HepG2 (cell line): ENCODE results near the gene IL17D. TPM values are rescaled to one million over a fixed set of nuclear protein-coding genes. Genes with fewer than 3 reads are reported as not detected.

Experiments used
- ATAC-seq: fragments of 200-7000 bp; cut with Tn5 transposase; 3 replicates; pipeline ENCODE4 v1.9.1; 2020; ENCODE audit warnings: mild to moderate bottlenecking, moderate library complexity
- BruUV-seq: library from RNA; stranded (reverse); fragments of 400-500 nt; replicated peaks from 2 replicates; lab custom pipeline; 2021; lab: Mats Ljungman, UMichigan
- CTCF ChIA-PET: fragments of 300-600 bp; formaldehyde crosslinking; extraction: SDS; loops from one replicate; lab custom pipeline; 2021; ENCODE audit warnings: low total read pairs, inconsistent platforms, low intra/inter-chr PET ratio; lab: Yijun Ruan, JAX
- POLR2A ChIA-PET: fragments of 350-600 bp; sonication (Branson Sonifier 250); formaldehyde crosslinking; loops from one replicate; lab custom pipeline; 2020; ENCODE audit warnings: antibody characterized with exemption, inconsistent platforms; lab: Yijun Ruan, JAX
- DNase-seq: peaks from one replicate; pipeline ENCODE4 v3.0.0-alpha.2; 2015; ENCODE audit warnings: low spot score
- FAIRE-seq: peaks from 3 replicates; lab custom pipeline; 2011; peaks lifted over from hg19 to GRCh38; lab: Jason Lieb, UNC
- H2AFZ ChIP-seq: one replicate; pipeline ENCODE4 v1.6.1; 2011; ENCODE audit warnings: low read length, inconsistent platforms
- H3K27ac ChIP-seq: fragments of 300-600 bp; 3 replicates; pipeline ENCODE4 v1.8.0; 2011; ENCODE audit warnings: mixed run types, mild to moderate bottlenecking, mixed read lengths, low read length, inconsistent platforms; ENCODE audit not compliant: insufficient read depth; ENCODE audit errors: extremely low read length
- H3K27me3 ChIP-seq, 2 experiments: fragments of 200-600 bp in 1 of 2; 2 replicates in 1 of 2; 3 replicates in 1 of 2; pipeline versions ENCODE4 v1.6.0 to v1.8.0; 2011; ENCODE audit warnings: low read length in 2 of 2, mild to moderate bottlenecking in 2 of 2, moderate library complexity in 2 of 2, inconsistent platforms in 1 of 2; ENCODE audit not compliant: insufficient read depth in 2 of 2, control insufficient read depth in 1 of 2
- H3K36me3 ChIP-seq, 2 experiments: fragments of 200-600 bp in 1 of 2; replicated peaks in 1 of 2; 2 replicates in 1 of 2; 3 replicates in 1 of 2; pipeline versions ENCODE4 v1.5.1 to v1.8.0; 2011; ENCODE audit warnings: low read length in 2 of 2, inconsistent platforms in 1 of 2; ENCODE audit not compliant: insufficient read depth in 2 of 2, control insufficient read depth in 1 of 2
- H3K4me1 ChIP-seq: 2 replicates; pipeline ENCODE4 v1.5.1; 2012; ENCODE audit warnings: low read length, inconsistent platforms; ENCODE audit not compliant: insufficient read depth
- H3K4me2 ChIP-seq: 2 replicates; pipeline ENCODE4 v1.6.0; 2011; ENCODE audit warnings: low read depth, low read length, inconsistent platforms
- H3K4me3 ChIP-seq, 3 experiments: fragments of 200-600 bp in 1 of 3; sonication (generic), shearing (Covaris generic) in 1 of 3; replicated peaks in 1 of 3; 2 replicates each; pipeline ENCODE4 v1.5.1; 2011 to 2016; ENCODE audit warnings: low read length in 3 of 3, inconsistent platforms in 2 of 3, low read depth in 2 of 3, mild to moderate bottlenecking in 2 of 3, control low read depth in 1 of 3, mixed read lengths in 1 of 3; ENCODE audit not compliant: insufficient read depth in 1 of 3
- H3K79me2 ChIP-seq: one replicate; pipeline ENCODE4 v1.6.1; 2011; ENCODE audit warnings: low read length, inconsistent platforms; ENCODE audit not compliant: insufficient read depth
- H3K9ac ChIP-seq: 2 replicates; pipeline ENCODE4 v1.6.0; 2011; ENCODE audit warnings: mild to moderate bottlenecking, low read depth, low read length, inconsistent platforms; ENCODE audit not compliant: insufficient read depth
- H3K9me3 ChIP-seq: 2 replicates; pipeline ENCODE4 v1.5.1; 2012; ENCODE audit warnings: mild to moderate bottlenecking, low read length
- H4K20me1 ChIP-seq: 2 replicates; pipeline ENCODE4 v1.6.0; 2011; ENCODE audit warnings: inconsistent platforms, mild to moderate bottlenecking, low read length, moderate library complexity; ENCODE audit not compliant: insufficient read depth
- BRCA1 ChIP-seq: sonication (generic); formaldehyde crosslinking; IDR thresholded peaks from 2 replicates; pipeline ENCODE4 v1.4.0; 2020; ENCODE audit warnings: missing genetic modification reagents
- CCDC6 ChIP-seq: sonication (generic); formaldehyde crosslinking; IDR thresholded peaks from 2 replicates; pipeline ENCODE4 v1.8.1; 2022; ENCODE audit warnings: mild to moderate bottlenecking, missing genetic modification reagents, moderate library complexity
- KDM4B ChIP-seq: sonication (generic); formaldehyde crosslinking; IDR thresholded peaks from 2 replicates; pipeline ENCODE4 v1.4.0; 2020; ENCODE audit warnings: missing genetic modification reagents
- NCOA1 ChIP-seq: sonication (generic); formaldehyde crosslinking; IDR thresholded peaks from 2 replicates; pipeline ENCODE4 v1.9.0; 2021; ENCODE audit warnings: missing genetic modification reagents
- POLR2AphosphoS5 ChIP-seq: IDR thresholded peaks from 2 replicates; pipeline ENCODE4 v1.6.1; 2012; ENCODE audit warnings: low read depth, low read length
- SRSF4 ChIP-seq: fragments of 200-400 bp; formaldehyde crosslinking; IDR thresholded peaks from one replicate; pipeline ENCODE4 v1.6.1; 2018; ENCODE audit warnings: mild to moderate bottlenecking, low read depth, low read length, moderate library complexity; ENCODE audit not compliant: poor library complexity, severe bottlenecking
- TCF7 ChIP-seq: sonication (generic); IDR thresholded peaks from 2 replicates; pipeline ENCODE4 v1.6.1; 2016; ENCODE audit warnings: antibody characterized with exemption, low read depth
- XBP1 ChIP-seq: sonication (generic); formaldehyde crosslinking; IDR thresholded peaks from 2 replicates; pipeline ENCODE4 v1.5.0; 2020; ENCODE audit warnings: missing genetic modification reagents
- ZNF329 ChIP-seq: sonication (generic); formaldehyde crosslinking; IDR thresholded peaks from 2 replicates; pipeline ENCODE4 v1.9.0; 2021; ENCODE audit warnings: low read depth, mild to moderate bottlenecking, missing genetic modification reagents
- ZNF589 ChIP-seq: sonication (generic); formaldehyde crosslinking; conservative IDR thresholded peaks from 2 replicates; pipeline ENCODE4 v1.8.0; 2022; ENCODE audit warnings: mild to moderate bottlenecking, moderate library complexity, missing genetic modification reagents
- WGBS: methylation state at CpG from one replicate; pipeline ENCODE4 v1.1.6; 2017; ENCODE audit warnings: low lambda C conversion rate; 5-methylcytosine and 5-hydroxymethylcytosine counted together
- in situ Hi-C: cut with HindIII; loops from 2 replicates; pipeline ENCODE4 v1.10.0; 2017; ENCODE audit warnings: low pct_unique_long_range_greater_than_20kb; ENCODE audit not compliant: extremely low pct_ligation_motif_present
- intact Hi-C: fragments of 100-400 bp; cut with micrococcal nuclease; formaldehyde crosslinking; loops from one replicate; pipeline ENCODE4 v1.10.0; 2022; ENCODE audit not compliant: unreplicated experiment
- polyA plus RNA-seq, 8 experiments: library from polyadenylated mRNA; depleted of rRNA in 3 of 8; stranded (reverse) in 7 of 8; unstranded in 1 of 8; fragments of >200 nt; fragmentation: Illumina TruSeq in 4 of 8; extraction: Trizol in 4 of 8; gene quantifications; 2 replicates each; pipeline versions ENCODE4 v1.2.1 to v1.2.3, GENCODE V29; 2011 to 2016; ENCODE audit warnings: low read depth in 4 of 8, missing spikeins in 1 of 8, mixed read lengths in 1 of 8; ENCODE audit not compliant: insufficient read depth in 1 of 8
- total RNA-seq, 5 experiments: library from RNA; depleted of rRNA; stranded (reverse); fragments of >200 nt; fragmentation: Illumina TruSeq; extraction: Trizol; gene quantifications; 2 replicates each; pipeline ENCODE4 v1.2.3, GENCODE V29; 2016; ENCODE audit warnings: low read depth in 1 of 5
- TF ChIP-seq, protein P1 (sequence below): sonication (generic); formaldehyde crosslinking; IDR thresholded peaks from 2 replicates; pipeline ENCODE4 v1.4.0; 2020; ENCODE audit warnings: mild to moderate bottlenecking, low read depth, missing genetic modification reagents
- TF ChIP-seq, protein P2 (sequence below): sonication (generic); formaldehyde crosslinking; IDR thresholded peaks from 2 replicates; pipeline ENCODE4 v1.5.0; 2020; ENCODE audit warnings: missing genetic modification reagents, mild to moderate bottlenecking, borderline replicate concordance
- TF ChIP-seq, protein P3 (sequence below): sonication (generic); formaldehyde crosslinking; IDR thresholded peaks from 2 replicates; pipeline ENCODE4 v1.4.0; 2020; ENCODE audit warnings: missing genetic modification reagents, low read depth, mild to moderate bottlenecking, borderline replicate concordance
- TF ChIP-seq, protein P4 (sequence below): sonication (generic); formaldehyde crosslinking; IDR thresholded peaks from 2 replicates; pipeline ENCODE4 v1.5.0; 2020; ENCODE audit warnings: mild to moderate bottlenecking, missing genetic modification reagents
- TF ChIP-seq, protein P5 (sequence below): sonication (generic); formaldehyde crosslinking; IDR thresholded peaks from 2 replicates; pipeline ENCODE4 v1.5.0; 2020; ENCODE audit warnings: mild to moderate bottlenecking, missing genetic modification reagents, borderline replicate concordance

IL17D gene
- total and polyA plus RNA-seq, 2 of the 13 experiments (the other 11 are each of a cell fraction or from before 2014, with no cell fraction given), result 1.1 to 2.2 TPM

DNA sequence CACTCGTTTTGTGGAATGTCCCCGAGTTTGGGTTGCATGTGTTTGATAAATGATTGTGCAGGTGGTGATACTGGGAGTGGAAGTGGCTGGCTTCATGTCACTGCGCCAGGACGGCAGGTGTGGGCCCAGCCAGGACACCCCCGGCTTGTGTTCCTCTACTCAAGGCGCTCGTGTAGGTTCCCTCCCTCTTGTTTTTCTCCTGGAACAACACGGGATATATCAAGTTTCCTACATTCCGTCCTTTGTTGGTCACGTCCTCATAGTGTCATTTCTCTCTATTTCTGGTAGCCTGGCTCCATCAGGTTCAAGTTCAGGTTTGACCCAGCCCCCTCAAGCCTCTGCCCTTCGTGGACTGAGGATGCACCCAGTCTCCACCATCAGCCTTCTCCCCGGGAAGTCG is 16.3 kb downstream of the IL17D start:
- intact Hi-C loops, result no loop called here
- no peaks in the 10 kb centered on the region for H3K27me3 ChIP-seq
- no peak overlapping the region for H3K4me3 ChIP-seq
- CTCF ChIA-PET, result no interaction called here
- H3K27ac ChIP-seq, result no peak overlapping the region
- no peak overlapping the region for H3K9ac ChIP-seq
- no peaks in the 10 kb centered on the region for H3K9me3 ChIP-seq
- ATAC-seq (no peak), FAIRE-seq (no peak), DNase-seq (no peak)
- H4K20me1 ChIP-seq, result no peaks in the 10 kb centered on the region
- H2AFZ ChIP-seq, result no peak overlapping the region
- no TSS peak for BruUV-seq
- WGBS, result 36% methylated on average over 13 of the region's 13 CpGs
- H3K4me2 ChIP-seq, result no peak overlapping the region
- POLR2A ChIA-PET, result no interaction called here
- no peaks in the 10 kb centered on the region for H3K36me3 ChIP-seq
- H3K4me1 ChIP-seq, result peaks cover 33% of the 10 kb centered on the region
- no peaks in the 10 kb centered on the region for H3K79me2 ChIP-seq
- in situ Hi-C loops, result no loop called here
- TF ChIP-seq, protein P1, sequence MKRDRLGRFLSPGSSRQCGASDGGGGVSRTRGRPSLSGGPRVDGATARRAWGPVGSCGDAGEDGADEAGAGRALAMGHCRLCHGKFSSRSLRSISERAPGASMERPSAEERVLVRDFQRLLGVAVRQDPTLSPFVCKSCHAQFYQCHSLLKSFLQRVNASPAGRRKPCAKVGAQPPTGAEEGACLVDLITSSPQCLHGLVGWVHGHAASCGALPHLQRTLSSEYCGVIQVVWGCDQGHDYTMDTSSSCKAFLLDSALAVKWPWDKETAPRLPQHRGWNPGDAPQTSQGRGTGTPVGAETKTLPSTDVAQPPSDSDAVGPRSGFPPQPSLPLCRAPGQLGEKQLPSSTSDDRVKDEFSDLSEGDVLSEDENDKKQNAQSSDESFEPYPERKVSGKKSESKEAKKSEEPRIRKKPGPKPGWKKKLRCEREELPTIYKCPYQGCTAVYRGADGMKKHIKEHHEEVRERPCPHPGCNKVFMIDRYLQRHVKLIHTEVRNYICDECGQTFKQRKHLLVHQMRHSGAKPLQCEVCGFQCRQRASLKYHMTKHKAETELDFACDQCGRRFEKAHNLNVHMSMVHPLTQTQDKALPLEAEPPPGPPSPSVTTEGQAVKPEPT (CRISPR knock-in tag), result no peak
- TF ChIP-seq SRSF4 (no peak), POLR2AphosphoS5 (no peak), NCOA1 (no peak), ZNF329 (CRISPR knock-in tag) (no peak), XBP1 (no peak), KDM4B (no peak), ZNF589 (no peak), TCF7 (no peak), BRCA1 (CRISPR knock-in tag) (no peak), CCDC6 (CRISPR knock-in tag) (no peak)
- TF ChIP-seq, protein P2, sequence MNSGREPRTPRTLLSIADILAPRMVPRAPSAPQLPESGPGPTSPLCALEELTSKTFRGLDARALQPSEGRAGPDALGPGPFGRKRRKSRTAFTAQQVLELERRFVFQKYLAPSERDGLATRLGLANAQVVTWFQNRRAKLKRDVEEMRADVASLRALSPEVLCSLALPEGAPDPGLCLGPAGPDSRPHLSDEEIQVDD (CRISPR knock-in tag), result no peak
- TF ChIP-seq, protein P3, sequence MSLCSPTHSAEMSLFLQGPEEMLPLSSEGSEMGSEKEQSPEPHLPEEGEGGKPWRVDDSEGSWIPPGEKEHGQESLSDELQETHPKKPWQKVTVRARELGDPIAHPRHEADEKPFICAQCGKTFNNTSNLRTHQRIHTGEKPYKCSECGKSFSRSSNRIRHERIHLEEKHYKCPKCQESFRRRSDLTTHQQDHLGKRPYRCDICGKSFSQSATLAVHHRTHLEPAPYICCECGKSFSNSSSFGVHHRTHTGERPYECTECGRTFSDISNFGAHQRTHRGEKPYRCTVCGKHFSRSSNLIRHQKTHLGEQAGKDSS (CRISPR knock-in tag), result no peak
- TF ChIP-seq, protein P4, sequence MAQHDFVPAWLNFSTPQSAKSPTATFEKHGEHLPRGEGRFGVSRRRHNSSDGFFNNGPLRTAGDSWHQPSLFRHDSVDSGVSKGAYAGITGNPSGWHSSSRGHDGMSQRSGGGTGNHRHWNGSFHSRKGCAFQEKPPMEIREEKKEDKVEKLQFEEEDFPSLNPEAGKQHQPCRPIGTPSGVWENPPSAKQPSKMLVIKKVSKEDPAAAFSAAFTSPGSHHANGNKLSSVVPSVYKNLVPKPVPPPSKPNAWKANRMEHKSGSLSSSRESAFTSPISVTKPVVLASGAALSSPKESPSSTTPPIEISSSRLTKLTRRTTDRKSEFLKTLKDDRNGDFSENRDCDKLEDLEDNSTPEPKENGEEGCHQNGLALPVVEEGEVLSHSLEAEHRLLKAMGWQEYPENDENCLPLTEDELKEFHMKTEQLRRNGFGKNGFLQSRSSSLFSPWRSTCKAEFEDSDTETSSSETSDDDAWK, result no peak
- TF ChIP-seq, protein P5, sequence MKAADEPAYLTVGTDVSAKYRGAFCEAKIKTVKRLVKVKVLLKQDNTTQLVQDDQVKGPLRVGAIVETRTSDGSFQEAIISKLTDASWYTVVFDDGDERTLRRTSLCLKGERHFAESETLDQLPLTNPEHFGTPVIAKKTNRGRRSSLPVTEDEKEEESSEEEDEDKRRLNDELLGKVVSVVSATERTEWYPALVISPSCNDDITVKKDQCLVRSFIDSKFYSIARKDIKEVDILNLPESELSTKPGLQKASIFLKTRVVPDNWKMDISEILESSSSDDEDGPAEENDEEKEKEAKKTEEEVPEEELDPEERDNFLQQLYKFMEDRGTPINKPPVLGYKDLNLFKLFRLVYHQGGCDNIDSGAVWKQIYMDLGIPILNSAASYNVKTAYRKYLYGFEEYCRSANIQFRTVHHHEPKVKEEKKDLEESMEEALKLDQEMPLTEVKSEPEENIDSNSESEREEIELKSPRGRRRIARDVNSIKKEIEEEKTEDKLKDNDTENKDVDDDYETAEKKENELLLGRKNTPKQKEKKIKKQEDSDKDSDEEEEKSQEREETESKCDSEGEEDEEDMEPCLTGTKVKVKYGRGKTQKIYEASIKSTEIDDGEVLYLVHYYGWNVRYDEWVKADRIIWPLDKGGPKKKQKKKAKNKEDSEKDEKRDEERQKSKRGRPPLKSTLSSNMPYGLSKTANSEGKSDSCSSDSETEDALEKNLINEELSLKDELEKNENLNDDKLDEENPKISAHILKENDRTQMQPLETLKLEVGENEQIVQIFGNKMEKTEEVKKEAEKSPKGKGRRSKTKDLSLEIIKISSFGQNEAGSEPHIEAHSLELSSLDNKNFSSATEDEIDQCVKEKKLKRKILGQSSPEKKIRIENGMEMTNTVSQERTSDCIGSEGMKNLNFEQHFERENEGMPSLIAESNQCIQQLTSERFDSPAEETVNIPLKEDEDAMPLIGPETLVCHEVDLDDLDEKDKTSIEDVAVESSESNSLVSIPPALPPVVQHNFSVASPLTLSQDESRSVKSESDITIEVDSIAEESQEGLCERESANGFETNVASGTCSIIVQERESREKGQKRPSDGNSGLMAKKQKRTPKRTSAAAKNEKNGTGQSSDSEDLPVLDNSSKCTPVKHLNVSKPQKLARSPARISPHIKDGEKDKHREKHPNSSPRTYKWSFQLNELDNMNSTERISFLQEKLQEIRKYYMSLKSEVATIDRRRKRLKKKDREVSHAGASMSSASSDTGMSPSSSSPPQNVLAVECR (CRISPR knock-in tag), result no peak
